DND-41 (cell line): ENCODE measurements around the gene GBP5.
A peak's percentile ranks its signal among the peaks of the same experiment; 100 is the strongest.
"Not testable (repeated sequence)": the region's sequence is repeated elsewhere in the genome, so short reads cannot be mapped to it uniquely, and the experiment has no call there.

Experiments used
- ATAC-seq: fragments of 200-7000 bp; cut with Tn5 transposase; 3 replicates; pipeline ENCODE4 v1.9.1; 2021; ENCODE audit warnings: low read depth; ENCODE audit not compliant: insufficient read depth
- DNase-seq: peaks from one replicate; pipeline ENCODE4 v3.0.0-alpha.2; 2020
- H2AFZ ChIP-seq: 2 replicates; pipeline ENCODE4 v1.6.0; 2012; ENCODE audit warnings: low read depth, low read length
- H3K27ac ChIP-seq: 2 replicates; pipeline ENCODE4 v1.5.1; 2012; ENCODE audit warnings: low read length, inconsistent platforms
- H3K27me3 ChIP-seq: fragments of 200-600 bp; sonication (generic); 2 replicates; pipeline ENCODE4 v1.6.0; 2012; ENCODE audit warnings: low read length, mild to moderate bottlenecking, inconsistent platforms; ENCODE audit not compliant: insufficient read depth, poor library complexity
- H3K36me3 ChIP-seq: 2 replicates; pipeline ENCODE4 v1.5.1; 2012; ENCODE audit warnings: low read length, inconsistent platforms; ENCODE audit not compliant: insufficient read depth
- H3K4me1 ChIP-seq: 2 replicates; pipeline ENCODE4 v1.5.1; 2012; ENCODE audit warnings: mild to moderate bottlenecking, low read length; ENCODE audit not compliant: insufficient read depth
- H3K4me2 ChIP-seq: 2 replicates; pipeline ENCODE4 v1.6.0; 2012; ENCODE audit warnings: mild to moderate bottlenecking, moderate library complexity, low read length, inconsistent platforms; ENCODE audit not compliant: insufficient read depth
- H3K4me3 ChIP-seq, 2 experiments: fragments of 200-600 bp in 1 of 2; shearing (Covaris generic) in 1 of 2; 2 replicates each; pipeline ENCODE4 v1.5.1; 2012 to 2016; ENCODE audit warnings: inconsistent platforms in 2 of 2, low read length in 2 of 2, mild to moderate bottlenecking in 2 of 2, low read depth in 1 of 2, moderate library complexity in 1 of 2
- H3K79me2 ChIP-seq: 2 replicates; pipeline ENCODE4 v1.6.0; 2012; ENCODE audit warnings: low read length, inconsistent platforms; ENCODE audit not compliant: insufficient read depth
- H3K9ac ChIP-seq: 2 replicates; pipeline ENCODE4 v1.6.0; 2012; ENCODE audit warnings: low read depth, mild to moderate bottlenecking, inconsistent platforms, low read length, moderate library complexity
- H3K9me3 ChIP-seq: 2 replicates; pipeline ENCODE4 v1.5.1; 2012; ENCODE audit warnings: low read length, moderate library complexity, mild to moderate bottlenecking, inconsistent platforms; ENCODE audit not compliant: insufficient read depth, severe bottlenecking
- H4K20me1 ChIP-seq: 2 replicates; pipeline ENCODE4 v1.6.0; 2012; ENCODE audit warnings: low read length; ENCODE audit not compliant: insufficient read depth
- EZH2 ChIP-seq: IDR thresholded peaks from 3 replicates; pipeline ENCODE4 v1.6.1; 2012; ENCODE audit warnings: borderline replicate concordance, low read depth, mild to moderate bottlenecking, moderate library complexity, low read length, inconsistent platforms; ENCODE audit not compliant: severe bottlenecking
- TF ChIP-seq, protein P1 (sequence below): IDR thresholded peaks from 2 replicates; pipeline ENCODE4 v1.5.1; 2012; ENCODE audit warnings: borderline replicate concordance, low read length, moderate library complexity, mild to moderate bottlenecking; ENCODE audit not compliant: poor library complexity, severe bottlenecking; ENCODE audit errors: extremely low read depth

The GBP5 gene

DNA sequence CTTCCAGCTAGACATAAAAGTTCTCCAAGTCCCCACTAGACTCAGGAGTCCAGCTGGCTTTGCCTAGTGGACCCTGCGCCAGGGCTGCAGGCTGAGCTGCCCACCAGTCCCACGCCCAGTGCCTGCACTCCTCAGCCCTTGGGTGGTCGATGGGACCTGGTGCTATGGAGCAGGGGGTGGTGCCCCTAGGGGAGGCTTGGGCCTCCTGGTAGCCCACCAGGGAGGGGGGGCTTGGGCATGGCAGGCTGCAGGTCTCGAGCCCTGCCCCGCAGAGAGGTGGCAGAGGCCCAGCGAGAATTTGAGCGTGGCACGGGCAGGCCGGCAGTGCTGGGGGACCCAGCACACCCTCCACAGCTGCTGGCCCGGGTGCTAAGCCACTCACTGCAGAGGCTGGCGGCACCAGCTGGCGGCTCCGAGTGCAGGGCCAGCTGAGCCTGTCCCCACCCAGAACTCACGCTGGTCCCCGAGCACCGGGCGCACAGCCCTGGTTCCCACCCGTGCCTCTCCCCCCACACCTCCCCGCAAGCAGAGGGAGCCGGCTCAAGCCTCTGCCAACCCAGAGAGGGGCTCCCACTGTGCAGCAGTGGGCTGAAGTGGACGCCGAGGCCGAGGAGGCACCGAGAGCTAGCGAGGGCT lies 30.2 kb upstream of the GBP5 start:
- no peaks in the 10 kb centered on the region for H3K27me3 ChIP-seq
- ATAC-seq (no peak), DNase-seq (no peak)
- TF ChIP-seq EZH2, result no peak
- TF ChIP-seq, protein P1, sequence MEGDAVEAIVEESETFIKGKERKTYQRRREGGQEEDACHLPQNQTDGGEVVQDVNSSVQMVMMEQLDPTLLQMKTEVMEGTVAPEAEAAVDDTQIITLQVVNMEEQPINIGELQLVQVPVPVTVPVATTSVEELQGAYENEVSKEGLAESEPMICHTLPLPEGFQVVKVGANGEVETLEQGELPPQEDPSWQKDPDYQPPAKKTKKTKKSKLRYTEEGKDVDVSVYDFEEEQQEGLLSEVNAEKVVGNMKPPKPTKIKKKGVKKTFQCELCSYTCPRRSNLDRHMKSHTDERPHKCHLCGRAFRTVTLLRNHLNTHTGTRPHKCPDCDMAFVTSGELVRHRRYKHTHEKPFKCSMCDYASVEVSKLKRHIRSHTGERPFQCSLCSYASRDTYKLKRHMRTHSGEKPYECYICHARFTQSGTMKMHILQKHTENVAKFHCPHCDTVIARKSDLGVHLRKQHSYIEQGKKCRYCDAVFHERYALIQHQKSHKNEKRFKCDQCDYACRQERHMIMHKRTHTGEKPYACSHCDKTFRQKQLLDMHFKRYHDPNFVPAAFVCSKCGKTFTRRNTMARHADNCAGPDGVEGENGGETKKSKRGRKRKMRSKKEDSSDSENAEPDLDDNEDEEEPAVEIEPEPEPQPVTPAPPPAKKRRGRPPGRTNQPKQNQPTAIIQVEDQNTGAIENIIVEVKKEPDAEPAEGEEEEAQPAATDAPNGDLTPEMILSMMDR, result no peak
- no peaks in the 10 kb centered on the region for H3K9me3 ChIP-seq
- no peaks in the 10 kb centered on the region for H3K79me2 ChIP-seq
- no peak overlapping the region for H3K4me3 ChIP-seq
- H2AFZ ChIP-seq, result no peak overlapping the region
- no peaks in the 10 kb centered on the region for H4K20me1 ChIP-seq
- H3K36me3 ChIP-seq, result no peaks in the 10 kb centered on the region
- no peak overlapping the region for H3K4me2 ChIP-seq
- H3K4me1 ChIP-seq, result no peaks in the 10 kb centered on the region
- no peak overlapping the region for H3K27ac ChIP-seq
- no peak overlapping the region for H3K9ac ChIP-seq

GRCh38 chr1:89299739-89300463 lies 27.2 kb upstream of the GBP5 start:
- ATAC-seq, H3K27ac ChIP-seq, DNase-seq, H3K27me3 ChIP-seq, H2AFZ ChIP-seq, H3K36me3 ChIP-seq, H3K79me2 ChIP-seq, H3K9me3 ChIP-seq, H4K20me1 ChIP-seq, H3K9ac ChIP-seq, H3K4me2 ChIP-seq, H3K4me3 ChIP-seq: not testable (repeated sequence)
- H3K4me1 ChIP-seq, result peaks cover 20% of the 10 kb centered on the region

DNA sequence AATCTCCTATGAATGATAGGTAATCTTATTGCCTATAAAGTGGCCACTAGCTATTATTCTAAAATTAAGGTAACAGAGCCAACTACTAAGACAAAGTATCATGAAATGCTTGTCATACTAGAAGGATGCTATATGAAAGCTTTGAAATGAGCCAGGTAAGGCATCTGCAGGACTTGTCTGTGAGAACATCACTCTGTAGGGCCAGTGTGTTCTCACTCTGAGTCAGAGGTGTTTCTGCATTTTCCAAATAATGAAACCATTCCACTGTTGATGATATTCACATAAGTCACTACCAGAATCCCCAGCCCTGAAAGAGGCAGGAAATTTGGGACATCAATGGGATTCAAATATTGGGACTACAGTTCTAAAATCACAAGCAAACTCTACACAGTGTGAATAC lies 25.8 kb upstream of the GBP5 start:
- DNase-seq, result no peak
- H4K20me1 ChIP-seq, result no peaks in the 10 kb centered on the region
- H3K27ac ChIP-seq, result no peak overlapping the region
- H3K4me3 ChIP-seq, result no peak overlapping the region
- no peaks in the 10 kb centered on the region for H3K27me3 ChIP-seq
- H3K36me3 ChIP-seq, result no peaks in the 10 kb centered on the region
- H3K4me1 ChIP-seq, result peaks cover 33% of the 10 kb centered on the region
- ATAC-seq, result no peak
- no peak for TF ChIP-seq EZH2
- TF ChIP-seq, protein P1, result no peak
- peaks cover under 1% of the 10 kb centered on the region for H3K9me3 ChIP-seq
- no peaks in the 10 kb centered on the region for H3K79me2 ChIP-seq
- H3K4me2 ChIP-seq, result no peak overlapping the region
- H2AFZ ChIP-seq, result no peak overlapping the region
- no peak overlapping the region for H3K9ac ChIP-seq

- ATAC-seq, result peak; percentile 98
- Histone ChIP-seq H3K27me3 (no peaks in the 10 kb centered on the region), H3K9me3 (peaks cover 16% of the 10 kb centered on the region), H3K4me2 (peak overlapping the region; percentile 40; the same call in 1 of the 2 replicates), H3K79me2 (no peaks in the 10 kb centered on the region), H3K9ac (peak overlapping the region; percentile 27; the same call in 1 of the 2 replicates), H4K20me1 (no peaks in the 10 kb centered on the region), H3K27ac (peak overlapping the region; percentile 68), H3K36me3 (no peaks in the 10 kb centered on the region), H2AFZ (no peak overlapping the region), H3K4me1 (peaks cover 33% of the 10 kb centered on the region), H3K4me3 (no peak overlapping the region)
- DNase-seq, result peak; percentile 69
- TF ChIP-seq, protein P1, result no peak
- TF ChIP-seq EZH2, result no peak
Observed at GRCh38 chr1:89295187-89295586, 22.5 kb upstream of the GBP5 start.
